ENCODE measurements around the gene CEP70. TPM values are rescaled to one million over a fixed set of nuclear protein-coding genes. Genes with fewer than 3 reads are reported as not detected.

The CEP70 gene
- total and polyA plus RNA-seq, 4 donors = 6.9 to 26.5 (median 9.1) TPM

- H3K4me1 ChIP-seq (ENCODE audit: control insufficient read depth in 4 of 4, insufficient read depth in 4 of 4, low read length in 3 of 4) = peaks cover 0 to 10% (median 2%) of the 10 kb centered on the region in 4 donors
- no peak overlapping the region for H3K27ac ChIP-seq (ENCODE audit: low read depth in 1 of 2, low read length in 2 of 2)
- H3K4me3 ChIP-seq (ENCODE audit: low read depth in 1 of 3, low read length in 3 of 3) = no peak overlapping the region
- H3K36me3 ChIP-seq (ENCODE audit: control insufficient read depth in 4 of 4, insufficient read depth in 3 of 4, low read depth in 1 of 4, low read length in 3 of 4) = peaks cover 0 to 7% (median 4%) of the 10 kb centered on the region in 4 donors
- no peaks in the 10 kb centered on the region for H3K27me3 ChIP-seq (ENCODE audit: control insufficient read depth in 4 of 4, insufficient read depth in 4 of 4, low read length in 3 of 4)
- TF ChIP-seq NR2F2 (IDR thresholded peaks at IDR 0.05) = no peak
- no peak for TF ChIP-seq FOXA1 (IDR thresholded peaks at IDR 0.05)
- no peak for TF ChIP-seq GABPA (IDR thresholded peaks at IDR 0.05 in 1 of 2, conservative IDR thresholded peaks at IDR 0.05 in 1 of 2)
- no peak for TF ChIP-seq ZBTB33 (IDR thresholded peaks at IDR 0.05)
- no peak for TF ChIP-seq RAD21 (IDR thresholded peaks at IDR 0.05)
- TF ChIP-seq REST (IDR thresholded peaks at IDR 0.05) = no peak
- no peak for TF ChIP-seq RXRA (IDR thresholded peaks at IDR 0.05)
- no peak for TF ChIP-seq CTCF (IDR thresholded peaks at IDR 0.05; ENCODE audit: low read depth, low read length, missing input control)
- no peak for TF ChIP-seq TAF1 (conservative IDR thresholded peaks at IDR 0.05)
- H3K9me3 ChIP-seq (ENCODE audit: control insufficient read depth in 4 of 4, low read length in 3 of 4) = no peaks in the 10 kb centered on the region
- no peak for DNase-seq (ENCODE audit: low spot score)
- no peak overlapping the region for H3K9ac ChIP-seq (ENCODE audit: low read depth in 1 of 2, low read length in 2 of 2)
Observed at GRCh38 chr3:138498991-138499390, 95.1 kb downstream of the CEP70 start.

- Histone ChIP-seq H3K9ac (ENCODE audit: low read depth in 1 of 2, low read length in 2 of 2) (no peak overlapping the region), H3K27ac (ENCODE audit: low read depth in 1 of 2, low read length in 2 of 2) (no peak overlapping the region), H3K4me3 (ENCODE audit: low read depth in 1 of 3, low read length in 3 of 3) (no peak overlapping the region), H3K27me3 (ENCODE audit: control insufficient read depth in 4 of 4, insufficient read depth in 4 of 4, low read length in 3 of 4) (no peaks in the 10 kb centered on the region), H3K4me1 (ENCODE audit: control insufficient read depth in 4 of 4, insufficient read depth in 4 of 4, low read length in 3 of 4) (peaks cover 0 to 10% (median 2%) of the 10 kb centered on the region in 4 donors), H3K9me3 (ENCODE audit: control insufficient read depth in 4 of 4, low read length in 3 of 4) (no peaks in the 10 kb centered on the region), H3K36me3 (ENCODE audit: control insufficient read depth in 4 of 4, insufficient read depth in 3 of 4, low read depth in 1 of 4, low read length in 3 of 4) (peaks cover 4 to 16% (median 5%) of the 10 kb centered on the region in 4 donors)
- WGBS = 95% methylated on average over 1 of the region's 1 CpG
- TF ChIP-seq ZBTB33 (IDR thresholded peaks at IDR 0.05) (no peak), ATF3 (IDR thresholded peaks at IDR 0.05) (no peak), FOXA1 (IDR thresholded peaks at IDR 0.05) (no peak), EGR1 (IDR thresholded peaks at IDR 0.05; ENCODE audit: low read depth in 2 of 2) (no peak), RXRA (IDR thresholded peaks at IDR 0.05) (no peak), NR2F2 (IDR thresholded peaks at IDR 0.05) (no peak), FOXA2 (IDR thresholded peaks at IDR 0.05) (no peak), GABPA (IDR thresholded peaks at IDR 0.05 in 1 of 2, conservative IDR thresholded peaks at IDR 0.05 in 1 of 2) (no peak), HNF4A (conservative IDR thresholded peaks at IDR 0.05) (no peak), REST (IDR thresholded peaks at IDR 0.05) (no peak)
- DNase-seq (ENCODE audit: low spot score) = no peak
Observed at GRCh38 chr3:138497851-138498250, 96.2 kb downstream of the CEP70 start.

Measured in liver (tissue), 9 donors.